GM12874 (cell line): ENCODE measurements around the gene CFAP43.

Experiments
- CTCF ChIP-seq: IDR thresholded peaks from 2 replicates; pipeline ENCODE4 v1.5.1; 2011; ENCODE audit warnings: low read depth, mild to moderate bottlenecking, control low read depth, low read length, moderate library complexity; ENCODE audit not compliant: insufficient read depth

Gene CFAP43

DNA sequence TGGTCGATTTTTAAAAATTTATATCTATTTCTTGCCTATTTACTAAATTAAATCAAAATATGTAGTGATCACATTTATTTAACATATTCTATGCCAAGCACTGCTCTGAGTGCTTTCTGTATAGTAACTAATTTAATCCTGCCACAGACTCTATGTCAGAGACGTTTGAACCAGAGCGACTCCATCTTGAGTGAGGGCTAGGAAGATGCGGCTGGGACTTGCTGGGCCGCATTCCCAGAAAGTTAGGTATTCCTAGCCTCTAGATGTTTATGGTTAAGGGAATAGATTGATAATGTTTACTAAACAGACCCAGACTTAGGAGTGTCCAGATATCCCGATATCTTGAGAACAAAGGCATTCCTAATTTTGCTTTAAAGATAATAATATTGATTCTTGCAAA, 19.3 kb upstream of the CFAP43 start:
- TF ChIP-seq CTCF: no peak

DNA sequence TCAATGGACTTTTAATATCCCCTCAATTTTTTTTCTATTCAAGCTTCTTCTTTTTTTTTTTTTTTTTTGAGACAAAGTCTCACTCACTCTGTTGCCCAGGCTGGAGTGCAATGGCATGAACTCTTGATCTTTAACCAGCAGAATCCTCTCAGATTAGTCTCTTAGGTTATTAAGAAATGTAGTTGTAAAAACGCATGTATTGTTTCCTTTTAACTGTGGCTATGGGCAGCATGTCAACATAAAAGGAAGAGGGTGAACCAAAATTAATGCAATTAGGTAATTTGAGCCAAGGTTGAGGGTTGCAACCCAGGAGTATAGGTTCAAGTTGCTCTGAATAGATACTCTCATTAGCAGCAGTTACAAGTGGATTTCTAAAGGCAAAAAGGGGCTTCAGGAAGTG, 18.2 kb upstream of the CFAP43 start:
- no peak for TF ChIP-seq CTCF

GRCh38 chr10:104247513-104248146, 15.5 kb upstream of the CFAP43 start:
- TF ChIP-seq CTCF: no peak

DNA sequence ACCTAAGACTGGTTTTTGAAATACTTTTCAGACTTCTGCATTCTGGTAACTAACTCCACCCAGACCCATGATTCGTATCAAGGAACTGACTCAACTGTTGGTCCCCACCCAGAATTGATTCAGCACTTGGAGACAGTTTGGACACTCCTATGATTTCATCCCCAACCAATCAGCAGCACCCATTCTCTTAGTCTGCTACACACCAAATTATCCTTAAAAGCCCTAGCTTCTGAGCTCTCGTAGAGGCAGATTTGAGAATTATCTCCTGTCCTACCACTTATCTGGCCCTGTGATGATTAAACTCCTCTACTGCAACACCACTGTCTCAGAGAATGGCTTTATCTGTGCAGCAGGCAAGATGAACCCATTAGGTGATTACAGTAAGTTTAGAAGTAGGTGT, 14.8 kb upstream of the CFAP43 start:
- no peak for TF ChIP-seq CTCF

- TF ChIP-seq CTCF: no peak
Observed at GRCh38 chr10:104245066-104245632, 13.0 kb upstream of the CFAP43 start.

GRCh38 chr10:104243512-104243911, 11.3 kb upstream of the CFAP43 start:
- no peak for TF ChIP-seq CTCF

DNA sequence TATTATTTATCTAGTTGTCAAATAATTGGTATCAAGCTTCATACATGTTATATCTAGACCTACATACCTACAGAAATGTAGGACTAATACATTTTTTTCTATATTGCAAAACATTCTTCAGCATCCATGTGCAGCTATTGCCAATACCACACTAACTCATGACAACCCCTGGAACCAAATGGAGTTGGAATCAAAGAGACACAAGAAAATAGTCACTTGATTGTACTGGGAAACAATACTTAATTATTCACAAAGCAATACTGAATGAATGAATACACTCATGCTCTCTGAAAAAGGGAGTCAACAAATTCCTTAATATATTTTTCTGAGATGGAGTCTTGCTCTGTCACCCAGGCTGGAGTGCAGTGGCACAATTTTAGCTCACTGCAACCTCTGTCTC, 10.4 kb upstream of the CFAP43 start:
- no peak for TF ChIP-seq CTCF
